Natural killer cell (primary cell): ENCODE measurements around the gene USP34. TPM values are rescaled to one million over a fixed set of nuclear protein-coding genes. Genes with fewer than 3 reads are reported as not detected.
A peak's percentile ranks its signal among the peaks of the same experiment; 100 is the strongest.

Experiments used
- ATAC-seq, 3 donors: fragments of 150-1000 bp in 2 of 3; fragments of 200-7000 bp in 1 of 3; cut with Tn5 transposase; 1 replicate in 1 of 3; 2 replicates in 2 of 3; pipeline ENCODE4 v1.10.0; 2021; ENCODE audit warnings: mild to moderate bottlenecking in 2 of 3, moderate library complexity in 2 of 3
- DNase-seq, 2 donors: peaks; one replicate each; pipeline versions ENCODE4 v3.0.0 to v3.0.0-alpha.2; 2013 to 2021; ENCODE audit warnings: mixed read lengths in 1 of 2
- H3K27ac ChIP-seq: one replicate; pipeline ENCODE4 v1.5.1; 2013; ENCODE audit warnings: mild to moderate bottlenecking, low read length
- H3K27me3 ChIP-seq: one replicate; pipeline ENCODE4 v1.6.1; 2013; ENCODE audit warnings: low read length; ENCODE audit not compliant: control insufficient read depth, insufficient read depth
- H3K36me3 ChIP-seq: one replicate; pipeline ENCODE4 v1.6.1; 2013; ENCODE audit warnings: low read length; ENCODE audit not compliant: control insufficient read depth, insufficient read depth
- H3K4me1 ChIP-seq: one replicate; pipeline ENCODE4 v1.6.1; 2013; ENCODE audit warnings: low read length; ENCODE audit not compliant: control insufficient read depth, insufficient read depth
- H3K4me3 ChIP-seq: one replicate; pipeline ENCODE4 v1.5.1; 2013; ENCODE audit warnings: low read length
- H3K9me3 ChIP-seq: one replicate; pipeline ENCODE4 v1.6.1; 2013; ENCODE audit warnings: low read length; ENCODE audit not compliant: control insufficient read depth, insufficient read depth
- H3K27ac Mint-ChIP-seq, 2 donors: one replicate each; pipeline ENCODE4 v1.8.0; 2022; ENCODE audit warnings: mild to moderate bottlenecking in 2 of 2, mixed read lengths in 2 of 2, moderate library complexity in 1 of 2
- H3K27me3 Mint-ChIP-seq, 2 donors: one replicate each; pipeline ENCODE4 v1.8.0; 2022; ENCODE audit warnings: low read depth in 2 of 2, mixed read lengths in 2 of 2
- H3K36me3 Mint-ChIP-seq: one replicate; pipeline ENCODE4 v1.8.0; 2022; ENCODE audit warnings: mixed read lengths
- H3K4me1 Mint-ChIP-seq, 2 donors: one replicate each; pipeline ENCODE4 v1.8.0; 2022; ENCODE audit warnings: mixed read lengths in 2 of 2
- H3K4me3 Mint-ChIP-seq: one replicate; pipeline ENCODE4 v1.8.0; 2022; ENCODE audit warnings: mild to moderate bottlenecking, moderate library complexity, mixed read lengths
- H3K9me3 Mint-ChIP-seq, 2 donors: one replicate each; pipeline ENCODE4 v1.8.0; 2022; ENCODE audit warnings: mixed read lengths in 2 of 2
- CTCF ChIP-seq: fragments of 200-600 bp; IDR thresholded peaks from one replicate; pipeline ENCODE4 v1.8.0; 2022; ENCODE audit warnings: antibody characterized with exemption
- WGBS: methylation state at CpG from one replicate; pipeline ENCODE4 v1.1.7; 2013; ENCODE audit warnings: missing lambda C conversion rate; ENCODE audit not compliant: insufficient coverage; 5-methylcytosine and 5-hydroxymethylcytosine counted together
- intact Hi-C: fragments of 100-400 bp; cut with micrococcal nuclease; formaldehyde crosslinking; loops from one replicate; pipeline ENCODE4 v1.14.2; 2022
- total RNA-seq, 4 donors: library from RNA; stranded (reverse); fragments of 120-200 nt in 1 of 4; gene quantifications; one replicate each; pipeline versions ENCODE4 v1.2.3 to v1.2.4, GENCODE V29; 2013 to 2022

The USP34 gene
- total RNA-seq, 3 donors from 2014 or later (not counting 1 experiment from before 2014, with no cell fraction given): 184 to 204 (median 199) TPM

- no peak overlapping the region for H3K27ac ChIP-seq
Observed at GRCh38 chr2:61184263-61184662, 286.6 kb downstream of the USP34 start.

GRCh38 chr2:61183795-61184194 lies 287.1 kb downstream of the USP34 start:
- Histone ChIP-seq H3K27ac (no peak overlapping the region), H3K9me3 (no peaks in the 10 kb centered on the region), H3K4me3 (no peak overlapping the region), H3K27me3 (no peaks in the 10 kb centered on the region), H3K36me3 (peaks cover 86% of the 10 kb centered on the region), H3K4me1 (peaks cover 27% of the 10 kb centered on the region)
- H3K27me3 Mint-ChIP-seq: no peaks in the 10 kb centered on the region
- intact Hi-C loops: no loop called here
- peaks cover 68% of the 10 kb centered on the region in 2 donors for H3K4me1 Mint-ChIP-seq
- H3K9me3 Mint-ChIP-seq: no peaks in the 10 kb centered on the region
- peaks cover 52% of the 10 kb centered on the region for H3K36me3 Mint-ChIP-seq
- WGBS: 98% methylated on average over 3 of the region's 3 CpGs
- no peak overlapping the region for H3K4me3 Mint-ChIP-seq
- no peak for TF ChIP-seq CTCF
- DNase-seq: no peak
- peak overlapping the region; percentile 1 to 80 for H3K27ac Mint-ChIP-seq
- no peak for ATAC-seq

More at GRCh38 chr2:61184263-61184662, 286.6 kb downstream of the USP34 start:
- Mint-ChIP-seq H3K36me3 (peaks cover 53% of the 10 kb centered on the region), H3K4me1 (peaks cover 63 to 64% of the 10 kb centered on the region in 2 donors), H3K27me3 (no peaks in the 10 kb centered on the region), H3K9me3 (no peaks in the 10 kb centered on the region), H3K4me3 (no peak overlapping the region), H3K27ac (peak overlapping the region; percentile 57 to 80)
- WGBS: 97% methylated on average over 3 of the region's 3 CpGs
- intact Hi-C loops: no loop called here
- no peaks in the 10 kb centered on the region for H3K27me3 ChIP-seq
- DNase-seq: no peak
- no peak for ATAC-seq
- peaks cover 22% of the 10 kb centered on the region for H3K4me1 ChIP-seq
- no peak overlapping the region for H3K4me3 ChIP-seq
- peaks cover 90% of the 10 kb centered on the region for H3K36me3 ChIP-seq
- H3K9me3 ChIP-seq: no peaks in the 10 kb centered on the region
- TF ChIP-seq CTCF: no peak

- no peak overlapping the region for H3K4me3 Mint-ChIP-seq
- intact Hi-C loops: no loop called here
- peaks cover 38% of the 10 kb centered on the region for H3K36me3 Mint-ChIP-seq
- 87% methylated on average over 6 of the region's 6 CpGs for WGBS
- no peaks in the 10 kb centered on the region for H3K27me3 Mint-ChIP-seq
- Histone ChIP-seq H3K36me3 (peaks cover 68% of the 10 kb centered on the region), H3K27ac (no peak overlapping the region), H3K4me3 (no peak overlapping the region), H3K4me1 (peaks cover 39% of the 10 kb centered on the region), H3K27me3 (no peaks in the 10 kb centered on the region), H3K9me3 (no peaks in the 10 kb centered on the region)
- H3K27ac Mint-ChIP-seq: peak overlapping the region; percentile 61 to 97
- H3K4me1 Mint-ChIP-seq: peaks cover 75 to 81% of the 10 kb centered on the region in 2 donors
- no peaks in the 10 kb centered on the region for H3K9me3 Mint-ChIP-seq
- ATAC-seq (no peak), DNase-seq (no peak)
- TF ChIP-seq CTCF: no peak
Observed at GRCh38 chr2:61182059-61182383, 288.9 kb downstream of the USP34 start.

GRCh38 chr2:61181382-61182058 lies 289.4 kb downstream of the USP34 start:
- Mint-ChIP-seq H3K4me1 (peaks cover 76 to 82% of the 10 kb centered on the region in 2 donors), H3K36me3 (peaks cover 33% of the 10 kb centered on the region), H3K27ac (peak overlapping the region; percentile 61 to 97), H3K27me3 (no peaks in the 10 kb centered on the region), H3K9me3 (no peaks in the 10 kb centered on the region), H3K4me3 (peak overlapping the region; percentile 58)
- no peaks in the 10 kb centered on the region for H3K27me3 ChIP-seq
- DNase-seq (no peak), ATAC-seq (no peak)
- TF ChIP-seq CTCF: no peak
- H3K4me1 ChIP-seq: peaks cover 39% of the 10 kb centered on the region
- no peaks in the 10 kb centered on the region for H3K9me3 ChIP-seq
- WGBS: 82% methylated on average over 10 of the region's 10 CpGs
- H3K4me3 ChIP-seq: no peak overlapping the region
- intact Hi-C loops: no loop called here
- no peak overlapping the region for H3K27ac ChIP-seq
- H3K36me3 ChIP-seq: peaks cover 63% of the 10 kb centered on the region
